CD4-positive, CD25-positive, alpha-beta regulatory T cell (primary cell): ENCODE data around the gene CPEB1. TPM values are rescaled to one million over a fixed set of nuclear protein-coding genes. Genes with fewer than 3 reads are reported as not detected.
"Not testable (repeated sequence)": the region's sequence is repeated elsewhere in the genome, so short reads cannot be mapped to it uniquely, and the experiment has no call there.

Experiments used
- ATAC-seq, 2 donors: fragments of 150-1000 bp; cut with Tn5 transposase; one replicate each; pipeline ENCODE4 v1.10.0; 2021; ENCODE audit warnings: low read depth in 2 of 2, moderate number of reproducible peaks in 2 of 2, moderate library complexity in 1 of 2
- DNase-seq, 3 donors: peaks; one replicate each; pipeline versions ENCODE4 v3.0.0 to v3.0.0-alpha.2; 2012 to 2022; ENCODE audit warnings: mixed read lengths in 1 of 3
- H3K27ac ChIP-seq: one replicate; pipeline ENCODE4 v1.7.0; 2013; ENCODE audit warnings: mild to moderate bottlenecking, low read length; ENCODE audit not compliant: insufficient read depth, poor library complexity, severe bottlenecking
- H3K27me3 ChIP-seq: one replicate; pipeline ENCODE4 v1.7.0; 2013; ENCODE audit warnings: low read length; ENCODE audit not compliant: control insufficient read depth, insufficient read depth
- H3K36me3 ChIP-seq: one replicate; pipeline ENCODE4 v1.7.0; 2013; ENCODE audit warnings: mild to moderate bottlenecking, low read length, moderate library complexity; ENCODE audit not compliant: control insufficient read depth, insufficient read depth
- H3K4me1 ChIP-seq: 2 replicates; pipeline ENCODE4 v1.7.0; 2013; ENCODE audit warnings: mild to moderate bottlenecking, low read length; ENCODE audit not compliant: insufficient read depth, control insufficient read depth, poor library complexity, severe bottlenecking
- H3K4me3 ChIP-seq: one replicate; pipeline ENCODE4 v1.7.0; 2013; ENCODE audit warnings: low read depth, mild to moderate bottlenecking, low read length, moderate library complexity
- H3K9me3 ChIP-seq, 2 experiments: 1 replicate in 1 of 2; 2 replicates in 1 of 2; pipeline ENCODE4 v1.7.0; 2013; ENCODE audit warnings: low read length in 2 of 2, mild to moderate bottlenecking in 1 of 2, moderate library complexity in 1 of 2; ENCODE audit not compliant: control insufficient read depth in 2 of 2
- H3K27ac Mint-ChIP-seq, 3 donors: one replicate each; pipeline ENCODE4 v1.8.0; 2020 to 2022; ENCODE audit warnings: mild to moderate bottlenecking in 3 of 3, mixed read lengths in 3 of 3, moderate library complexity in 2 of 3
- H3K27me3 Mint-ChIP-seq: one replicate; pipeline ENCODE4 v1.8.0; 2022; ENCODE audit warnings: mild to moderate bottlenecking, mixed read lengths
- H3K36me3 Mint-ChIP-seq: one replicate; pipeline ENCODE4 v1.8.0; 2020; ENCODE audit warnings: mixed read lengths
- H3K4me1 Mint-ChIP-seq, 4 donors: one replicate each; pipeline ENCODE4 v1.8.0; 2020 to 2022; ENCODE audit warnings: mixed read lengths in 4 of 4, mild to moderate bottlenecking in 1 of 4
- H3K4me3 Mint-ChIP-seq, 4 donors: one replicate each; pipeline ENCODE4 v1.8.0; 2020 to 2022; ENCODE audit warnings: mild to moderate bottlenecking in 4 of 4, mixed read lengths in 4 of 4, moderate library complexity in 3 of 4
- H3K9me3 Mint-ChIP-seq, 7 donors: one replicate each; pipeline ENCODE4 v1.8.0; 2020 to 2022; ENCODE audit warnings: mixed read lengths in 7 of 7, mild to moderate bottlenecking in 3 of 7, moderate library complexity in 2 of 7
- polyA plus RNA-seq, 4 donors: library from polyadenylated mRNA; unstranded; fragments of 300-500 nt; fragmentation: Illumina TruSeq; gene quantifications; one replicate each; pipeline ENCODE4 v1.2.3, GENCODE V29; 2021
- total RNA-seq: library from RNA; stranded (reverse); gene quantifications from one replicate; pipeline ENCODE4 v1.2.3, GENCODE V29; 2022

CPEB1 gene
- total and polyA plus RNA-seq, 5 donors from 2014 or later = 0.09 to 0.68 (median 0.60) TPM; not detected in 2

GRCh38 chr15:82497978-82498377, 149.2 kb downstream of the CPEB1 start:
- H3K4me3 Mint-ChIP-seq, H3K9me3 Mint-ChIP-seq, H3K27ac ChIP-seq, H3K9me3 ChIP-seq, H3K4me3 ChIP-seq, H3K27me3 ChIP-seq, H3K27me3 Mint-ChIP-seq, H3K4me1 Mint-ChIP-seq, ATAC-seq, H3K4me1 ChIP-seq, H3K36me3 Mint-ChIP-seq, DNase-seq, H3K27ac Mint-ChIP-seq, H3K36me3 ChIP-seq: not testable (repeated sequence)

Other genes starting within 250 kb of the CPEB1 start
- gene GOLGA6L9, start 217.5 kb downstream of the CPEB1 start, total RNA-seq = 2.9 TPM
- gene GOLGA6L9, start 217.5 kb downstream of the CPEB1 start, polyA plus RNA-seq = under 1 TPM; 0.15 to 0.49 (median 0.38) TPM
- gene RPS17, start 106.9 kb downstream of the CPEB1 start, total RNA-seq = 1,792 TPM
- 1,000 to 10,000 TPM; 1,155 to 1,678 (median 1,485) TPM for gene RPS17, start 106.9 kb downstream of the CPEB1 start, polyA plus RNA-seq
- 0.12 TPM for gene AP3B2, start 62.5 kb upstream of the CPEB1 start, total RNA-seq
- gene AP3B2, start 62.5 kb upstream of the CPEB1 start, polyA plus RNA-seq = under 1 TPM in 1 of 4 donors, not detected in 3; 0.23 TPM
- not detected for gene FSD2, start 158.7 kb upstream of the CPEB1 start, total RNA-seq
- under 1 TPM in 2 of 4 donors, not detected in 2; 0.06 to 0.09 TPM for gene FSD2, start 158.7 kb upstream of the CPEB1 start, polyA plus RNA-seq
- 66.4 TPM for gene WHAMM, start 162.3 kb upstream of the CPEB1 start, total RNA-seq
- 1 to 10 TPM; 2.9 to 5.2 (median 3.5) TPM for gene WHAMM, start 162.3 kb upstream of the CPEB1 start, polyA plus RNA-seq